Measurements from ENCODE around the gene CGAS. TPM values are rescaled to one million over a fixed set of nuclear protein-coding genes. Genes with fewer than 3 reads are reported as not detected.
"Not testable (repeated sequence)": the region's sequence is repeated elsewhere in the genome, so short reads cannot be mapped to it uniquely, and the experiment has no call there.

CGAS gene
- polyA plus RNA-seq, 2 of the 4 experiments (the other 2 are of a cell fraction), result 4.9 to 7.2 TPM

DNA sequence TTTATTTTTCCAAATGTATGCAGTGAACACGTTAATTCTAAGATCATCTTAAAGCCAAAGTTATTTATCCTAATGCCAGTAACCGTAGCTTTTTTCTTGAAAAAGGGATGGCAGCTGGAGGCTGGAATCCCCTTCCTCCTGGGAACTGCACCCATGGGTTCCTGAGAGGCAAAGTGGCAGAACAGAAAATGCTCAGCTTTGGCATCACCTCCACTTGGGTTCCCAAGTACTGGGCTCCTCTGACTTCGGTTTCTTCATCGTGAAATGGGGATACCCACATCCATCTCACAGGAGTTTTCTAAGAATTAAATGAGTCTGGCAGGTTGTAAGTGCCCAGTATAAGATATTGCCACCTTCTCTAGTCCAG lies 63.7 kb downstream of the CGAS start (continued):
- TF ChIP-seq, protein P1, sequence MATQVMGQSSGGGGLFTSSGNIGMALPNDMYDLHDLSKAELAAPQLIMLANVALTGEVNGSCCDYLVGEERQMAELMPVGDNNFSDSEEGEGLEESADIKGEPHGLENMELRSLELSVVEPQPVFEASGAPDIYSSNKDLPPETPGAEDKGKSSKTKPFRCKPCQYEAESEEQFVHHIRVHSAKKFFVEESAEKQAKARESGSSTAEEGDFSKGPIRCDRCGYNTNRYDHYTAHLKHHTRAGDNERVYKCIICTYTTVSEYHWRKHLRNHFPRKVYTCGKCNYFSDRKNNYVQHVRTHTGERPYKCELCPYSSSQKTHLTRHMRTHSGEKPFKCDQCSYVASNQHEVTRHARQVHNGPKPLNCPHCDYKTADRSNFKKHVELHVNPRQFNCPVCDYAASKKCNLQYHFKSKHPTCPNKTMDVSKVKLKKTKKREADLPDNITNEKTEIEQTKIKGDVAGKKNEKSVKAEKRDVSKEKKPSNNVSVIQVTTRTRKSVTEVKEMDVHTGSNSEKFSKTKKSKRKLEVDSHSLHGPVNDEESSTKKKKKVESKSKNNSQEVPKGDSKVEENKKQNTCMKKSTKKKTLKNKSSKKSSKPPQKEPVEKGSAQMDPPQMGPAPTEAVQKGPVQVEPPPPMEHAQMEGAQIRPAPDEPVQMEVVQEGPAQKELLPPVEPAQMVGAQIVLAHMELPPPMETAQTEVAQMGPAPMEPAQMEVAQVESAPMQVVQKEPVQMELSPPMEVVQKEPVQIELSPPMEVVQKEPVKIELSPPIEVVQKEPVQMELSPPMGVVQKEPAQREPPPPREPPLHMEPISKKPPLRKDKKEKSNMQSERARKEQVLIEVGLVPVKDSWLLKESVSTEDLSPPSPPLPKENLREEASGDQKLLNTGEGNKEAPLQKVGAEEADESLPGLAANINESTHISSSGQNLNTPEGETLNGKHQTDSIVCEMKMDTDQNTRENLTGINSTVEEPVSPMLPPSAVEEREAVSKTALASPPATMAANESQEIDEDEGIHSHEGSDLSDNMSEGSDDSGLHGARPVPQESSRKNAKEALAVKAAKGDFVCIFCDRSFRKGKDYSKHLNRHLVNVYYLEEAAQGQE (IDR thresholded peaks at IDR 0.05), result no peak

DNA sequence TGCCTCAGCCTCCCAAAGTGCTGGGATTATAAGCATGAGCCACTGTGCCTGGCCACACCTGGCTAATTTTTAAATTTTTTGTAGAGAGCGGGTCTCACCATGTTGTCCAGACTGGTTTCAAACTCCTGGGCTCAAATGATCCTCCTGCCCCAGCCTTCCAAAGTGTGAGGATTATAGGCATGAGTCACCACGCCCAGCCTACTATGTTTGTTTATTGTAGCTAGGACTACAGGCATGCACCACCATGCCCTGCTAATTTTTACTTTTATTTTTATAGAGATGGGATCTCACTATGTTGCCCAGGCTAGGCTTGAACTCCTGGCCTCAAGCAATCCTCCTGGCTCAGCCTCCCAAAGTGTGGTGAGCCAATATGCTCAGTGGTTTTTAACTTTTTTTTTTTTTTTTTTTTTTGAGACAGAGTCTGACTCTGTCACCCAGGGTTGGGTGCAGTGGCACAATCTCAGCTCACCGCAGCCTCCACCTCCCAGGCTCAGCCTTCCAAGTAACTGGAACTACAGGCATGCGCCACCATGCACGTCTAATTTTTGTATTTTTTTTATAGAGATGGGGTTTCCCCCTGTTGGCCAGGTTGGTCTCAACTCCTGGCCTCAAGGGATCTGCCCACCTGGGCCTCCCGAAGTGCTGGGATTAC lies 69.5 kb downstream of the CGAS start:
- H3K4me2 ChIP-seq, result no peak overlapping the region
- 60% methylated on average over 6 of the region's 6 CpGs for WGBS (ENCODE audit: missing lambda C conversion rate)
- ChIA-PET POLR2A (interaction anchor here (0.6 kb wide), 1 partner anchor 700 kb away, joined by 3 read pairs; no protein-coding TSS in a partner anchor), CTCF (no interaction called here)
- TF ChIP-seq MYC (IDR thresholded peaks at IDR 0.05; ENCODE audit: borderline replicate concordance, low read length), result no peak
- TF ChIP-seq FOSL2 (IDR thresholded peaks at IDR 0.05), result no peak
- peak; percentile 28; the same call in 1 of the 2 replicates for TF ChIP-seq FOSL2 (CRISPR knock-in tag; IDR thresholded peaks at IDR 0.05)
- TF ChIP-seq SMC3 (IDR thresholded peaks at IDR 0.05), result no peak
- TF ChIP-seq, protein P2, sequence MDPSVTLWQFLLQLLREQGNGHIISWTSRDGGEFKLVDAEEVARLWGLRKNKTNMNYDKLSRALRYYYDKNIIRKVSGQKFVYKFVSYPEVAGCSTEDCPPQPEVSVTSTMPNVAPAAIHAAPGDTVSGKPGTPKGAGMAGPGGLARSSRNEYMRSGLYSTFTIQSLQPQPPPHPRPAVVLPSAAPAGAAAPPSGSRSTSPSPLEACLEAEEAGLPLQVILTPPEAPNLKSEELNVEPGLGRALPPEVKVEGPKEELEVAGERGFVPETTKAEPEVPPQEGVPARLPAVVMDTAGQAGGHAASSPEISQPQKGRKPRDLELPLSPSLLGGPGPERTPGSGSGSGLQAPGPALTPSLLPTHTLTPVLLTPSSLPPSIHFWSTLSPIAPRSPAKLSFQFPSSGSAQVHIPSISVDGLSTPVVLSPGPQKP (IDR thresholded peaks at IDR 0.05; ENCODE audit: low read depth, low read length), result no peak
- TF ChIP-seq NFE2L2 (conservative IDR thresholded peaks at IDR 0.05; ENCODE audit: low read length), result no peak
- TF ChIP-seq, protein P3, sequence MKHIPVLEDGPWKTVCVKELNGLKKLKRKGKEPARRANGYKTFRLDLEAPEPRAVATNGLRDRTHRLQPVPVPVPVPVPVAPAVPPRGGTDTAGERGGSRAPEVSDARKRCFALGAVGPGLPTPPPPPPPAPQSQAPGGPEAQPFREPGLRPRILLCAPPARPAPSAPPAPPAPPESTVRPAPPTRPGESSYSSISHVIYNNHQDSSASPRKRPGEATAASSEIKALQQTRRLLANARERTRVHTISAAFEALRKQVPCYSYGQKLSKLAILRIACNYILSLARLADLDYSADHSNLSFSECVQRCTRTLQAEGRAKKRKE (CRISPR knock-in tag; IDR thresholded peaks at IDR 0.05; ENCODE audit: low read depth), result no peak
- H3K4me1 ChIP-seq, result no peaks in the 10 kb centered on the region
- FAIRE-seq (no peak), ATAC-seq (peak; percentile 47 to 66; a peak in 4 of 6 replicates), DNase-seq (ENCODE audit: low read depth in 1 of 2, low spot score in 1 of 2) (no peak)
- H3K27ac ChIP-seq, result no peak overlapping the region
- no peaks in the 10 kb centered on the region for H3K9me3 ChIP-seq
- no peak overlapping the region for H3K4me3 ChIP-seq

DNA sequence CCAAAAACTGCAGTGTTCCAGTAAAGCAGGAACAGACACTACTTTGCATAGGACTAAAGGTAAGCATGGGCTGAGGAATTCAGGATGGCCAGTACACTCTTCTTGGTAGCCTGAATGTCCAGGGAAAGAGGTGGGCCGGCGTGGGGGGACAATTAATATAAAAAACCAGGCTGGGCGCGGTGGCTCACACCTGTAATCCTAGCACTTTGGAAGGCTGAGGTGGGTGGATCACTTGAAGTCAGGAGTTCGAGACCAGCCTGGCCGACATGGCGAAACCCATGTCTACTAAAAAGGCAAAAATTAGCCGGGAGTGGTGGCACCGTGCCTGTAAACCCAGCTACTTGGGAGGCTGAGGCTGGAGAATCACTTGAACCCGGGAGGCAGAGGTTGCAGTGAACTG lies 70.6 kb downstream of the CGAS start:
- ATAC-seq; H3K9me3 ChIP-seq; H3K27ac ChIP-seq; H3K4me1 ChIP-seq; FAIRE-seq; H3K4me3 ChIP-seq; CTCF ChIA-PET; DNase-seq (ENCODE audit: low read depth in 1 of 2, low spot score in 1 of 2); POLR2A ChIA-PET; H3K4me2 ChIP-seq: not testable (repeated sequence)
- WGBS (ENCODE audit: missing lambda C conversion rate), result 91% methylated on average over 10 of the region's 10 CpGs

DNA sequence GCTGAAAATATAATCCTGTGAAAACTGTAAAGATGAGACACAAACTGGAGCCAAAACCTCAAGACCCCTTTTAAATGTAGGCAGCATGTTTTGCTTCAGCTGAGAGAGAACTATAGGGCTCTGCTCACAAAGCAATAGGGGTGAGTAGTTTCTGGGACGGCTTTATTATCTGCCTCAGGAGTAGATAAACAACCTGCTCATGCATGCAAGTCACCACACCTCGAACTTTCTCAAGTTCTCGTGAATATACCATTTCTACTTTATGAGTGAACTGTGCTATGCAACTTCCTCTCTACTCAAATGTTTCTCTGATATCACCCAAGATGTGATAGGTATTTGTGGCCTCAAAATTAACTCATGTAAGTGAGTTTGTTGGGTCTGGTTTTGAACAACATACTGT lies 74.9 kb downstream of the CGAS start:
- no peak for DNase-seq (ENCODE audit: low read depth in 1 of 2, low spot score in 1 of 2)
- no peaks in the 10 kb centered on the region for H3K9me3 ChIP-seq
- no peak overlapping the region for H3K27ac ChIP-seq
- ChIA-PET POLR2A (no interaction called here), CTCF (interaction anchor here (1.3 kb wide), 1 partner anchor 12 kb away, joined by 3 read pairs; no protein-coding TSS in a partner anchor)
- H3K4me3 ChIP-seq, result no peak overlapping the region
- H3K4me2 ChIP-seq, result no peak overlapping the region
- WGBS (ENCODE audit: missing lambda C conversion rate), result 60% methylated on average over 3 of the region's 3 CpGs
- FAIRE-seq, result no peak
- ATAC-seq, result no peak
- peaks cover 8% of the 10 kb centered on the region; the same call in 2 of the 3 replicates for H3K4me1 ChIP-seq
- TF ChIP-seq, protein P4, sequence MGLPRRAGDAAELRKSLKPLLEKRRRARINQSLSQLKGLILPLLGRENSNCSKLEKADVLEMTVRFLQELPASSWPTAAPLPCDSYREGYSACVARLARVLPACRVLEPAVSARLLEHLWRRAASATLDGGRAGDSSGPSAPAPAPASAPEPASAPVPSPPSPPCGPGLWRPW (IDR thresholded peaks at IDR 0.05), result no peak
- TF ChIP-seq RFX5 (IDR thresholded peaks at IDR 0.05) (no peak), BHLHE40 (IDR thresholded peaks at IDR 0.05; ENCODE audit: low read depth, low read length) (no peak)
- TF ChIP-seq, protein P5, sequence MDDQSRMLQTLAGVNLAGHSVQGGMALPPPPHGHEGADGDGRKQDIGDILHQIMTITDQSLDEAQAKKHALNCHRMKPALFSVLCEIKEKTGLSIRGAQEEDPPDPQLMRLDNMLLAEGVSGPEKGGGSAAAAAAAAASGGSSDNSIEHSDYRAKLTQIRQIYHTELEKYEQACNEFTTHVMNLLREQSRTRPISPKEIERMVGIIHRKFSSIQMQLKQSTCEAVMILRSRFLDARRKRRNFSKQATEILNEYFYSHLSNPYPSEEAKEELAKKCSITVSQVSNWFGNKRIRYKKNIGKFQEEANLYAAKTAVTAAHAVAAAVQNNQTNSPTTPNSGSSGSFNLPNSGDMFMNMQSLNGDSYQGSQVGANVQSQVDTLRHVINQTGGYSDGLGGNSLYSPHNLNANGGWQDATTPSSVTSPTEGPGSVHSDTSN (IDR thresholded peaks at IDR 0.05), result no peak
- TF ChIP-seq, protein P6, sequence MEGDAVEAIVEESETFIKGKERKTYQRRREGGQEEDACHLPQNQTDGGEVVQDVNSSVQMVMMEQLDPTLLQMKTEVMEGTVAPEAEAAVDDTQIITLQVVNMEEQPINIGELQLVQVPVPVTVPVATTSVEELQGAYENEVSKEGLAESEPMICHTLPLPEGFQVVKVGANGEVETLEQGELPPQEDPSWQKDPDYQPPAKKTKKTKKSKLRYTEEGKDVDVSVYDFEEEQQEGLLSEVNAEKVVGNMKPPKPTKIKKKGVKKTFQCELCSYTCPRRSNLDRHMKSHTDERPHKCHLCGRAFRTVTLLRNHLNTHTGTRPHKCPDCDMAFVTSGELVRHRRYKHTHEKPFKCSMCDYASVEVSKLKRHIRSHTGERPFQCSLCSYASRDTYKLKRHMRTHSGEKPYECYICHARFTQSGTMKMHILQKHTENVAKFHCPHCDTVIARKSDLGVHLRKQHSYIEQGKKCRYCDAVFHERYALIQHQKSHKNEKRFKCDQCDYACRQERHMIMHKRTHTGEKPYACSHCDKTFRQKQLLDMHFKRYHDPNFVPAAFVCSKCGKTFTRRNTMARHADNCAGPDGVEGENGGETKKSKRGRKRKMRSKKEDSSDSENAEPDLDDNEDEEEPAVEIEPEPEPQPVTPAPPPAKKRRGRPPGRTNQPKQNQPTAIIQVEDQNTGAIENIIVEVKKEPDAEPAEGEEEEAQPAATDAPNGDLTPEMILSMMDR (IDR thresholded peaks at IDR 0.05), result no peak
- TF ChIP-seq, protein P7, sequence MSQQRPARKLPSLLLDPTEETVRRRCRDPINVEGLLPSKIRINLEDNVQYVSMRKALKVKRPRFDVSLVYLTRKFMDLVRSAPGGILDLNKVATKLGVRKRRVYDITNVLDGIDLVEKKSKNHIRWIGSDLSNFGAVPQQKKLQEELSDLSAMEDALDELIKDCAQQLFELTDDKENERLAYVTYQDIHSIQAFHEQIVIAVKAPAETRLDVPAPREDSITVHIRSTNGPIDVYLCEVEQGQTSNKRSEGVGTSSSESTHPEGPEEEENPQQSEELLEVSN (IDR thresholded peaks at IDR 0.05; ENCODE audit: borderline replicate concordance, low read depth), result no peak
- TF ChIP-seq, protein P1 (IDR thresholded peaks at IDR 0.05), result no peak
